GM19025 (cell line): ENCODE measurements around the gene SLC2A4RG.

Source experiments
- ATAC-seq: cut with Tn5 transposase; IDR thresholded peaks from one replicate; pipeline ENCODE4 v1.9.1; 2021; ENCODE audit warnings: mild to moderate bottlenecking, low read depth, moderate library complexity; ENCODE audit not compliant: unreplicated experiment

SLC2A4RG gene

DNA sequence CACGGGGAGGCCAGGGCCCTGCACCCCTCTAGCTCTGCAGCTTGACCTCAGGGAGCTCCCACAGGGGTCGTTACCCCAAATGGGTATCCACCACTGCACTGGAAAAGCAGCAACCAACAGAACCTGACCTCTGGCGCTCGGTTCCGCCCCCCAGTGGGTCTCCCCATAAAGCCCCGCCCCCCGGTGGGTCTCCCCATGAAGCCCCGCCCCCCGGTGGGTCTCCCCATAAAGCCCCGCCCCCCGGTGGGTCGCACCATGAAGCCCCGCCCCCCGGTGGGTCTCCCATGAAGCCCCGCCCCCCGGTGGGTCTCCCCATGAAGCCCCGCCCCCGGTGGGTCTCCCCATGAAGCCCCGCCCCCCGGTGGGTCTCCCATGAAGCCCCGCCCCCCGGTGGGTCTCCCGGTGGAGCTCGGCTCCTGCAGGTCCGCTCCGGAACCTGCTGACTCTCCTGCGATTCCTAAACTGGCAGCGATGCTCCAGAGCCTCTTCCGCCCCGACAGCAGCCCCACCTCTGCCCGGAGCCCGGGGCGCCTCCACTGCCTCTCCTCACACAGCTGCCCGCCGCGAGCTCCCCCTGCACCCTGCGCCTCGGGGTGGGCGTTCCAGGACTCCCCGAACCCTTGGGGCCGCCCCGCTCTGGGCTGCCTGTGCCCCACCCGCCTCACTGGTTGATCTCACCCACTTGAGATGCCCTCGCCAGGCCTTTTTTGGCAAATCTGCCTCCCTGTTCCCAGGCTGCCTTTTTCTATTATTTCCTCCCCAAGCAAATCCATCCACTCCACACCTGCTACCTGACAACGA, 12.1 kb downstream of the SLC2A4RG start:
- no peak for ATAC-seq

DNA sequence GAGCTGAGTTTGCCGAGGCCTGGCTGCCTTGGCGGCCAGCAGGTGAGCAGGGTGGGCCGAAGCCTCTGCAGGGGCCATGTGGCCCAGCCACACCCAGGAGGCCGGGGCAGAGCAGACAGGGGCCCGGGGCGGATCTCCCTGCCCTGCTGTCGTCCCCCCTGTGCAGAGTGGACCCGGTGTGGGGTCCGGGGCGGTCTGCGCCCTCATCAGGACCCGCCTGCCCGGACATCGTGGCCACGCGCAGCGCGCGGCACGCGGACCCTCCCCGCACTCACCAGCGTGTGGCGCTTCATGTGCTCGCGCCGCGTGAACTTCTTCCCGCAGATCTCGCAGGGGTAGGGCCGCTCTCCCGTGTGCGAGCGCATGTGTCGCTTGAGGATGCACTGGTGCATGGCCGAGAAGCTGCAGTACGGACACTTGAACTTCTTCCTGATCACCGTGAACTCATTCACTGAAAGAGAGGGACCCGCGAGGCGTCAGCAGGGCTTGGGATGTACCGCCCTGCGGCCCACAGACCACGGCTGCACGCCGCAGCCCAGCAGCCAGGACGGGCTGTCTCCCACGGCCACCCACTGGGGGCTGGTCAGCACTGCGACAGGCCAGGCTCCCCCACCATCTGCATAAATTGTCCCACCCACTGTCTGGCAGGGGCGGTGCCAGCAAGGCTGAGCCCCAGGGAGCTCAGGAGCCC, 13.0 kb downstream of the SLC2A4RG start:
- ATAC-seq: no peak

DNA sequence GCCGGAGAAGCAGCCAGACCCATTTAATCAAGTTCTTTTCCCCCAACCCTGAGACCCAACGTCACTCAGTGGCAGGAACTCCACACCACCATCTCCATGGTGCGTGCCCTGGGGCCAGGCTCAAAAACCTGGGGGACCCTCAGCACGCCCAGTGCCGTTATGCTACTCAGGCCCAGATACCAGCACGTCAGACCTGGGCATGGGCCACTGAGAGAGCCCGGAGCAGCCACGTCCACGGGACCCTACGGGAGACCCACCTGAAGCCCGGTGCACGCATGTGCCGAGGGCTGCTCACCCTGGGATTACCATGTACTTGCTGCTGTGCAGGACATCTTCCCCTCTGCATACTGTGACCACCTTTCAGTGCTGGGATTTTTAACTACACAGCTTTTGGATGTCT, 13.8 kb downstream of the SLC2A4RG start:
- no peak for ATAC-seq

DNA sequence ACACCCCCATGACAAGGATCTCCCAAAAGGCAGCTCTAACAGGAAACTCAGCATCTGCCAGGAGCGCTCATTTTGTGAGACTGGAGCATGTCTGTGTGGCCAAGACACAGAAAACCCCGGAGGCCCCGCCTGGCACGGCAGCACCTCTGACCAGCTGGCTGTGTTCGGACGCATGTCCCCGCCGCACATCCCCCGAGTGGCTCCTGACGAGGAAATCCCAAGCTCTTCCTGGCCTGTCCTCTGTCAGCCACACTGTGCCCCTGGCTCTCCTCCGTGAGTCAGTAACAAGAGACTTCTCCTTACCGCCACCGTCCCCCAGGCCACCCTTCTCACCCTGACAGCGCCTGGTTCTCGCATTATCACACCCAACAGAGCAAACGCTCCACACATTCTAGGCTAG, 14.4 kb downstream of the SLC2A4RG start:
- ATAC-seq: no peak

DNA sequence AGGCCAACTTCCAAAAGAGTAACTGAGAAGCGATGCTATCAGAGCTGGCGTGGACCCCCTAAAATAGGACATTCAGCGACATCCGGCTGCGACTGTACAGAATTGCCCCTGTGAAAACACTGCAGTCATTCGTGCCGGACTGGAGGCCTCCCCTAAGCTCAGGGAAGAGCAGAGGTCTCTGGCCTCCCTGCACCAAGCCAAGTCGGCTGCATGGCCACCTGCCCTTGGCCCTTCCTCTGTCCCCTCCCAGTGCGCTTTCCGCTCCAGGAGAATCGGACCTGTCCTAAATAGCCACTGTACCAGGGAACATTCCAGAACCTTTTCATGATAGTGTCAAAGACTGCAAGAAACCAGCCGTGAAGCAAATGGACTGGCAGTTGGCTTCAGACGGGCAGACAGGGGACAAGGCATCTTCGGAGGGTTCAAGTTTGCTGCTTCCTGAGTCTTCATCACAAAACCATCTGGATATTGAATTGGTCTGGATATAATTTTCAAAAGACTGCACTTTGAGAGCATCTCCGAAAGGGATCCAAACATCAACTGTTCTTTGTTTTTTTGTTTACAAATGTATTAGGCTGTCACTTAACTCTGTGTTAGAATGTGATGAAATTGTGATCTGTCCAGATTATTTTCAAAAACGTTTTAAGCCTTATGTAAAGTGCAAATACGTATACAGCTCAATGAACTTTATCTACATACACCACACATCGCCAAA, 16.5 kb downstream of the SLC2A4RG start:
- ATAC-seq: no peak

DNA sequence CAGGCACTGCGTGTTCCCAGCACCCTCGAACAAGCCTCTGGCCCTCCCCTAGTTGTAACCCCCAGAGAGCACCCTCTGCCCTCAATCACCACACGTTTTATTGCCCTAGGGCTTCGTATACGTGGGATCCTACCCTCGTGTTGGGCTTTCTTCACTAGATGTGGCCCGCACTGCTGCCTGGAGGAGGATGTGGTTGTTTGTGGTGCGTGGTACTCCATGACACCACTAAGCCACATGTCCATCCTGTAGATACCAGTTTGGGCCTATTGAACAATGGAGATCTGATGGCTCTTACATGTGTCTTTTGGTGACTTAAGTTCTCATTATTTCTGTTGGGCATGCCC, 17.0 kb downstream of the SLC2A4RG start:
- ATAC-seq: no peak

DNA sequence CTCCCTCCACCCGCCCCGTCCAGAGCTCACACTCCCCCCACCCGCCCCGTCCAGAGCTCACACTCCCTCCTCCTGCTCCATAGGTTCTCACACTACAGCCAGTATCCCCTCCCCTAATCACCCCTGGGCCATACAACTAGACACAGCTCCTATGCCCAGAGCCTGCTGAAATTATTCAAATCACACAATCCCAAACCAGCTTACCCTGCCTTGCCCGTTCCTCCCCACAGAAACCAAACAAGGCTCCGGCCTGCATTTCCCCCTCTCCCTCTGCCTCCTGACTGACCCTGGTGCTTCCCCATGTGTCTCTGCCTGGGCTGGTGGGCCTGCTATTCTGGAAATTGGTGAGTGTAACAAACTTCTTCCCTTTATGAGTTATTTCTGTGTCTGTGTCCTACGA, 18.6 kb downstream of the SLC2A4RG start:
- ATAC-seq: no peak

DNA sequence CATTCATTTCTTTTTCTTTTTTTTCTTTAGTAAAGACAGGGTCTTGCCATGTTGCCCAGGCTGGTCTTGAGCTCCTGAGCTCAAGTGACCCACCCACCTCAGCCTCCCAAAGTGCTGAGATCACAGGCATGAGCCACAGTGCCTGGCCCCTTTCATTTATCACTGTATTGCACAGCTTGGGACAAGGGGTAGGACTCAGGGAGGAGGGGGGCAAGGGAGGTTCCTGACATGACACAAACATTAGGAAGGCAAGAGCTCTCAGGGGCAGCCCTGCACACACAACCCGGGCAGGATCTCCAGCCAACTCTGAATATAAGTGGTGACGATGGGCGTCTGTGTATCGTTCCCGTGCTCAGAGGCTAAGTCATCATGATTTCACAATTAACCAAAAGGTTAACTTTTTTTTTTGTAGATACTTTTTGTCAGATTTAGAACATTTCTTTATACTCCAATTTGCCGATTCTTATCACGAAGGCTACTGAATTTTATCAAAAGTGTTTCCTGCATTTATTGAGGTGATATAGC, 19.9 kb downstream of the SLC2A4RG start:
- no peak for ATAC-seq

DNA sequence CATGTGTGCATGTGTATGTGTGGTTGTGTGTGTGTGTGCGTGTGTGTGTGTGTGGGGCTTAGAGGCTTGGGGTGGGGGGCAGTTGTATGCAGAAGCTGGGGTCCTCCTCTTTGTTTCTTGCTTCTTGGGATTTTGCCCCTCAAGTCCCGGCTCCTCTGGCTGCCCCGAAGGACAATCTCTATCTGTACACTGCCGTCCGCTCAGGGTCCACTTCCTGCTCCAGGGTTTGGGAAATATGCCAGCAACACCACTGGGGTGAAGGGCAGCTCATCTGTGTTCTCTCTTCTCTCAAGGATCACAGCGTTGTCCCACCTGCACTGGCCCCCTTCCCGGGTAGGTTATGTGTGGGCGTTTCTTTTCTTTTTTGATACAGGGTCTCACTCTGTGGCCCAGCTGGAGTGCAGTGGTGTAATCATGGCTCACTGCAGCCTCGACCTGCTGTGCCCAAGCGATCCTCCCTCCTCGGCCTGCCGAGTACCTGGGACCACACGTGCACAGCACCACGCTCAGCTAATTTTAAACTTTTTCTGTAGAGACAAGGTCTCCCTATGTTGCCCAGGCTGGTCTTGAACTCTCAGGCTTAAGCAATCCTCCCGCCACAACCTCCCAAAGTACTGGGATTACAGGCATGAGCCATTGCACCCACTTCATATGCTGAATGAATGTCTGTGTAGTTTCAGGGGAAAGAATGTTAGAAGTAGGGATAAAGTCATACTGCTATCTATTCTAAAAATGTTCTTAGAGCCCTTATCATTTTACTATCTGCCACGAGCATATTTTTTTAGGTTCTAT, 25.7 kb downstream of the SLC2A4RG start:
- no peak for ATAC-seq

DNA sequence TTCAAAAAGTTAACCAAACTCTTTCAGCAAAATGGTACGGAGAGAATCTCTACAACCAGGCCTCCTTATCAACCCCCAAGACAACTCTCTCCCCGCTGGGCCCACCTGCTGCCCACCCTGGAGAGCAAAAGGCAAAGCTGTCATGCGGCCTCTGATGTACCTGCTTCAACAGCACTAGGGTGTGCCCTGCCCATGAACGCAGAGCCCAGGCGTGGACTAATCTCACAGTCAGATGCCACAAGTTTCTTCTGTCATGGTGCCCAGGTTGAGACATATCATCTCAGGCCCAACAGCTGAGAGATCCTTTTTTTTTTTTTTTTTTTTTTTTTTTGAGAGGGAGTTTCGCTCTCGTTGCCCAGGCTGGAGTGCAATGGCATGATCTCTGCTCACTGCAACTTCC, 26.3 kb downstream of the SLC2A4RG start:
- no peak for ATAC-seq

DNA sequence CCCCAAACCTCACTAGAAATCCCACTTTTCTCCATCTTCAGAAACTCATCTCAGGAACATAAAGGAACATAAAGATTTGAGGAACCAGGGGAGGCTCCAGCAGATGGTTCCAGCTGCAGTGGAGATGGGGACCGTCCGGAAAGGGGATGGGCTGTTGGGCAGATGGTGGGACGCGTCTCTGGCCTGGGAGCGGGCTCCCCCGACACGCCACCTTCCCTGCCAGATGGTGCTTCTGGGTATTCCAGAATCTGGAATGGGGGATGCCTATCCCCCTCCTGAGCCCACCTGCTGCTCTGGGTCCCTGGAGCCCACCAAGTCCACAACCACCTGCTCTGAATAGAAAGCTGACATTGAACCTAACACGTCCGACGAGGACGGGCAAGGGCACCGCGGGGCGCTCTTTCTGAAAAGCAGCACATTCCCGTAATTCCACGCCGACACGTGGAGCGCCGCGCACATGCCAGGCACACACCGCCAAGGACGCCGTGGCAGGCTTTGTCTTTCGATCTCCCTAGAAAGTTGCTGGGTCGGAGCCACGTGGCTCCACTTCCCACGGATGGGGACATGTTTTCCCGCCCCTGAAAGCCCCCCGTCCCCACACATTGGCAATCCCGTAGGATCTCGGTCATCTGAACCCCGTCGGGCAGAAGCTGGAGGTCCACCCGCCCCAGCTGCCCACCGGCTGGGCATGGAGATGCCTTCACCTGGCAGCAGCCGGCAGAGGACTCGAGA, 27.3 kb downstream of the SLC2A4RG start:
- no peak for ATAC-seq

DNA sequence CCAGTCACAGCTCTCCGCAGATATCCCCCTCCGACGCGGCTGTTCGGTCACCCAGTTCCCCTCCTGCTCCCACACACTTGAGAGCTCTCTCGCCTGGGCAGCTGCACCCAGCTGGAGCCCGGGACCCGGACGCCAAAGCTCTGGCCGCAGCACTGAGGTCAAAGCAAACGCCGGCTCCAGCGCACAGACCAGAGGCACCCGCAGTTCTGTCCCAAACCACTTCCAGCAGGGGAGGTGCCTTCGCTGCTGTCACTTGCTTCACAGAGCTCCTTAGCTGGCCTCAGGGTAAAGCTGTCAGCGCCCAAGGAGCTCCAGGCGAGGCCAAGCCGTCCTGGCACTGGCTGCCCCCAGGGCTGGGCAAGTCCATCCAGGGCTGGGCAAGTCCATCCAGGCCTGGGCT, 27.9 kb downstream of the SLC2A4RG start:
- no peak for ATAC-seq

DNA sequence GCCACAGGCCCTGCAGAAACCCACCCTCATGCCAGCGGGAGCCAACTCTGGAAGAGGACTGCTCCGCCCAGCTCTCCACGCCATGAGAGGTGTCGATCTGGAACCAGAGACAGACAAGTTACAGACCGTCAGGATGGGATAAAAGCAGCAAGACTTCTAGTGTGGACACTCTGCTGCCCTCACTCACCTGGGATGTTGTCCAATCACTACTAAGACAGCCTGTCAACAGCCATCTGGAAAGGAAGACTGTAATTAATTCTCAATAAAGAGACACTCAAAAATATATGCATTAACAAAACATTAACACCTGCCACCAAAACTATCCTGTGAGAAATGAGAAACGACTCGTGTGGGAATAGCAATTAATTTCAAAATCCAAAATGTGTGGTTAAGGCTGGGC, 28.3 kb downstream of the SLC2A4RG start:
- no peak for ATAC-seq

DNA sequence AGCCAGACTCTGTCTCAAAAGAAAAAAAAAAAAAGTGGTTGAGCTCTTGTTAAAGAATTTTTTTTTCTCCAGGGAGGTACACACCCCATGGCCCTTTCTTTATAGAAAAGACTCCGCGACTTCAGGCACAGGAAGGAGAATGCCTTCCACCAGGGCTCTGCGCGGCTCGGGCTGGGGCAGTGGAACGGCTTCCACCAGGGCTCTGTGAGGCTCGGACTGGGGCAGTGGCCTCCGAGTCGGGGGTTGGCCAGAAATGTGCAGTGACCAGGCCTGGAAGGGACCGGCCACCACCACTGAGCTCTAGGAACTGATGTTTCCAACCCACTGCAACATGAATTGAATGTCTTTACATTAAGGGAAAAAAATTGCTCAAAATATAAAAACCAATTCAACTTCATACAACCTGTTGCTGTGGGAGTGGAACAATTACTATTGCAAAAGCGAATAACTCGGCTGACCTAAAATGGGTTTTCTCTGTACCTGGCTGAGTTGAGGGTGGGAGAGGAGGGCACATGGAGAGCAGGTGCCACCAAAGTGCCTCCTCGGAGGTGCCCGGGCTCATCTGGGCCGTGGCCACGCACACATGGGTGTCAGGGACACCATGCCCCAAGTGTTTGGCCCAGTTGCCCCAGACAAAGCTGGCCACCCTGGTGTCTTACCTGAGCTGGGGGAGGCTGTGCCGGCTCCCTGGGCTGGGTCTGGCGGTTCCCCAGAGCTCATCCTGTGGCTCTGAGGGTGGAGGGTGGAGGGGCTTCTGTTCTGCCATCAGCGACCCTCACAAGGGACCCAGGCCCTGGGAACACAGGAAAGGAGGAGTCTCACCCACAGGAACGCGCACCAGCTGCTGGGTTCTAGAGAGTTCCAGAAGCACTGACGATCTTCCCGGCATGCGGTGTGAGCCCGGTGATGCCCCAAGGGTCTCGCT, 29.3 kb downstream of the SLC2A4RG start:
- no peak for ATAC-seq

DNA sequence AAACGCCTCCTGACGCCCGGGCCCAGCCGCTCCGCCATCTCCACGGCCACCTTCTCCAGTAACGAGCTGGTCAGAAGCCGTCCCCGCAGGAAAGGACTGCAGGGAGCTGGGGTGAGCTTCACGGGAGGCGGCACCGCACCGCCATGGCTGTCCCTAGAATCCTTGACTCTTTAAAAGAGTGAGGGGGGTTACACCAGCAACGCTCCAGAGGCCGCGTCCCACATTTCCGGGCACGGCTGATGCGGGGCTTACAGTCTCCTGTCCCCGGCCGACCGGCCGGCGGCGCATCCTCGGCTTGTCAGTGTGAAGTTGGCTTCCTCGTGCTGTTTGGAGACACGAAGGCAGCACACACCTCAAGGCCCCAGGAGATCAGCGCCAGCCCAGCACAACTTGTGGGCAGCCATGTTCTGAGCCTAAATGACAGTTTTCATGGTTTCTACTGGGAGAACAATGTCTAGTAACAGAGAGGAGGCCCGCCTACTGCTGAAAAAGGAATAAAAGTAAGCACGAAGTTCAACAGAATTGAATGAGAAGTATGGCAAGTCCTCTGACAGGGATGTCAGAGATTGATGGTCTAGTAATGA, 30.4 kb downstream of the SLC2A4RG start:
- ATAC-seq: no peak

DNA sequence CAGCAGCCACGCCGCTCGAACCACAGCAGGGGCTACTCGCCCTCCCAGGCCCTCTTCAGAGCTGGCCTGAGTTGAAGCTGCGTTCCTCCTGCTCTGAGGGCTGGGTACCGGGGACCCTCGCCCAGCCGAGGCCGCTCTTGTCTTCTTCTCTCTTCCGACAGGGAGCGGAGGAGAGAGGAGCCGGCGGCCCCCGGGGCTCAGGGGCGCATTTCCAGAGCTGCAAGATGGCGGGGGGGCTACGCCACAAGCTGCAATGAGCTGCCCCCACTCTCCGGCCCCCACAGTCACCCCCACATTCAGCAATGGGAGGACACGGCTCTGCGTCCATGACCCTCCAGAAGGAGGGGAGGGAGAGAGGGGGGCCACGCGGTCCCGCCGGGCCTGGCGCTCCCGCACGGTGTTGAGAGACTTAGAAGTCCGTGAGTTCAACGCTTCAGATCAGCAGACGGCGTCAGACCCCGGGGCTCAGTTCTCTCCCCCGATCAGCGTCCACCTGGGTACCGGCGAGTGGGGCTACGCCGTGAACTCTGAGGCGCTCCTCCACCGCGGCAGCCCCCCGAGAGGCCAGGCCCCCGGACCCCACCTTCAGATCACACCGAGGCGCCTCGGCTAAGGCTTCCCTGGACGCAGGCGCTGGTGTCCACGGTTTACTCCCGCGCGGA, 31.6 kb downstream of the SLC2A4RG start:
- ATAC-seq: no peak

DNA sequence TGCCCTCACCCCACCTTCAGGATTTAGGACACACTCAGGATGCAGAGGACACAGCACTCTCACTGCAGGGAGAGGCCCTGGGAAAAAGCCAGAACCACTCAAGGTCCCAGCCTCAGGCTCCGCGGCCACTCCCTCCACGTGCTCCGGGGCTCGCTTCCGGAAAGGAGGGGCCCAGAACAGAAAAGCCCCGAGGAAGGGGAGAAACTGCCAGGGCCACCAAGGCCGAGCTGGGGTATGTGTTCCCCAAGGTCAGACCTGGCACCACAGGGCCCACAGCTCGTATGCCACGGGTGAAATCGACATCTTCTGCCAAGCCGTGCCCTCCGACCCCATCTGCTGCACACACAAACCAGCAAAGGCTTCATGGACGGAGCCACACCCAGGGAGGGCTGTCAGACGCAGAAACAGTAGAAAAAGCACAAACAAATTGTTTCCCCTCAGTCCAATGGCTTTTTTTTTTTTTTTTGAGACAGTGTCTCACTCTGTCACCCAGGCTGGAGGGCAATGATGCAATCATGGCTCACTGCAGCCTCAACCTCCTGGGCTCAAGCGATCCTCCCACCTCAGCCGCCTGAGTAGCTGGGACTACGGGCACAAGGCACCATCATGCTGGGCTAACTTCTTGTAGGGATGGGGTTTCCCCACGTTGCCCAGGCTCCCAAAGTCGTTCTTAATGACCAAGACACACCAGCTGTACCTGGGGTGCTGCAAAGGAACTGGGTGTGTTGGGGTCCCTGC, 33.4 kb downstream of the SLC2A4RG start:
- no peak for ATAC-seq
